Mesenchymal stem cell (in vitro differentiated cells and primary cell): Measurements from ENCODE around the gene C2CD2.

ENCODE experiments used
- DNase-seq: peaks from one replicate; pipeline ENCODE4 v3.0.0-alpha.2; 2013
- H2AFZ ChIP-seq: one replicate; pipeline ENCODE4 v1.6.1; 2013; ENCODE audit warnings: low read depth, mild to moderate bottlenecking, control low read depth, inconsistent platforms, low read length, moderate library complexity
- H2AK5ac ChIP-seq: 2 replicates; pipeline ENCODE4 v1.6.1; 2013; ENCODE audit warnings: low read length, moderate library complexity, mild to moderate bottlenecking, inconsistent platforms; ENCODE audit not compliant: severe bottlenecking
- H2BK120ac ChIP-seq: one replicate; pipeline ENCODE4 v1.6.1; 2013; ENCODE audit warnings: low read depth, mild to moderate bottlenecking, inconsistent platforms, low read length, moderate library complexity
- H2BK12ac ChIP-seq, 2 experiments: one replicate each; pipeline ENCODE4 v1.6.1; 2013; ENCODE audit warnings: inconsistent platforms in 2 of 2, low read length in 2 of 2, mild to moderate bottlenecking in 2 of 2, moderate library complexity in 2 of 2, control low read depth in 1 of 2
- H2BK15ac ChIP-seq: one replicate; pipeline ENCODE4 v1.6.1; 2013; ENCODE audit warnings: mild to moderate bottlenecking, low read depth, inconsistent platforms; ENCODE audit not compliant: poor library complexity, severe bottlenecking
- H2BK5ac ChIP-seq: 2 replicates; pipeline ENCODE4 v1.6.1; 2013; ENCODE audit warnings: low read depth, mild to moderate bottlenecking, low read length, control low read depth, inconsistent platforms; ENCODE audit not compliant: poor library complexity, severe bottlenecking
- H3K14ac ChIP-seq, 2 experiments: one replicate each; pipeline ENCODE4 v1.6.1; 2013; ENCODE audit warnings: inconsistent platforms in 2 of 2, low read length in 2 of 2, control low read depth in 1 of 2, mild to moderate bottlenecking in 1 of 2, moderate library complexity in 1 of 2
- H3K18ac ChIP-seq, 2 experiments: one replicate each; pipeline ENCODE4 v1.6.1; 2013; ENCODE audit warnings: inconsistent platforms in 2 of 2, low read length in 2 of 2, control low read depth in 1 of 2, low read depth in 1 of 2, mild to moderate bottlenecking in 1 of 2
- H3K23ac ChIP-seq, 2 experiments: one replicate each; pipeline ENCODE4 v1.6.1; 2013; ENCODE audit warnings: inconsistent platforms in 2 of 2, low read length in 2 of 2, mild to moderate bottlenecking in 2 of 2, moderate library complexity in 2 of 2, control low read depth in 1 of 2
- H3K27ac ChIP-seq: 2 replicates; pipeline ENCODE4 v1.5.1; 2013; ENCODE audit warnings: mild to moderate bottlenecking, moderate library complexity, low read length, control low read depth, inconsistent platforms; ENCODE audit not compliant: poor library complexity, severe bottlenecking
- H3K27me3 ChIP-seq, 2 experiments: 2 replicates each; pipeline versions ENCODE4 v1.6.1 to v1.7.0; 2013; ENCODE audit warnings: low read length in 2 of 2, mild to moderate bottlenecking in 2 of 2, moderate library complexity in 2 of 2, control low read depth in 1 of 2, inconsistent platforms in 1 of 2; ENCODE audit not compliant: control insufficient read depth in 1 of 2, insufficient read depth in 1 of 2
- H3K36me3 ChIP-seq, 2 experiments: 2 replicates each; pipeline versions ENCODE4 v1.6.1 to v1.7.0; 2013; ENCODE audit warnings: low read length in 2 of 2, control low read depth in 1 of 2, inconsistent platforms in 1 of 2, low read depth in 1 of 2, mild to moderate bottlenecking in 1 of 2; ENCODE audit not compliant: insufficient read depth in 2 of 2, control insufficient read depth in 1 of 2
- H3K4ac ChIP-seq, 2 experiments: one replicate each; pipeline ENCODE4 v1.6.1; 2013; ENCODE audit warnings: inconsistent platforms in 2 of 2, low read length in 2 of 2, mild to moderate bottlenecking in 2 of 2, moderate library complexity in 2 of 2, control low read depth in 1 of 2, low read depth in 1 of 2
- H3K4me1 ChIP-seq: 2 replicates; pipeline ENCODE4 v1.6.1; 2013; ENCODE audit warnings: low read depth, low read length, control low read depth; ENCODE audit not compliant: control insufficient read depth, insufficient read depth
- H3K4me2 ChIP-seq: 2 replicates; pipeline ENCODE4 v1.6.1; 2013; ENCODE audit warnings: low read length, mild to moderate bottlenecking, inconsistent platforms; ENCODE audit not compliant: poor library complexity, severe bottlenecking
- H3K4me3 ChIP-seq, 2 experiments: 2 replicates each; pipeline versions ENCODE4 v1.5.1 to v1.7.0; 2013; ENCODE audit warnings: low read length in 2 of 2, mild to moderate bottlenecking in 2 of 2, control low read depth in 1 of 2, low read depth in 1 of 2; ENCODE audit not compliant: insufficient read depth in 1 of 2
- H3K79me1 ChIP-seq: replicated peaks from 2 replicates; pipeline ENCODE4 v1.6.1; 2013; ENCODE audit warnings: mild to moderate bottlenecking, control low read depth, low read length, inconsistent platforms; ENCODE audit not compliant: poor library complexity, severe bottlenecking
- H3K9ac ChIP-seq: 2 replicates; pipeline ENCODE4 v1.7.0; 2013; ENCODE audit warnings: mild to moderate bottlenecking, low read length, moderate library complexity
- H3K9me3 ChIP-seq: 2 replicates; pipeline ENCODE4 v1.7.0; 2013; ENCODE audit warnings: mild to moderate bottlenecking, low read length; ENCODE audit not compliant: control insufficient read depth
- H4K8ac ChIP-seq: one replicate; pipeline ENCODE4 v1.6.1; 2013; ENCODE audit warnings: inconsistent platforms, mild to moderate bottlenecking, low read length, moderate library complexity
- H4K91ac ChIP-seq: one replicate; pipeline ENCODE4 v1.6.1; 2013; ENCODE audit warnings: mild to moderate bottlenecking, low read length, inconsistent platforms
- WGBS: methylation state at CpG from one replicate; pipeline ENCODE4 v1.1.7; 2013; ENCODE audit warnings: mixed read lengths; 5-methylcytosine and 5-hydroxymethylcytosine counted together

The C2CD2 gene

DNA sequence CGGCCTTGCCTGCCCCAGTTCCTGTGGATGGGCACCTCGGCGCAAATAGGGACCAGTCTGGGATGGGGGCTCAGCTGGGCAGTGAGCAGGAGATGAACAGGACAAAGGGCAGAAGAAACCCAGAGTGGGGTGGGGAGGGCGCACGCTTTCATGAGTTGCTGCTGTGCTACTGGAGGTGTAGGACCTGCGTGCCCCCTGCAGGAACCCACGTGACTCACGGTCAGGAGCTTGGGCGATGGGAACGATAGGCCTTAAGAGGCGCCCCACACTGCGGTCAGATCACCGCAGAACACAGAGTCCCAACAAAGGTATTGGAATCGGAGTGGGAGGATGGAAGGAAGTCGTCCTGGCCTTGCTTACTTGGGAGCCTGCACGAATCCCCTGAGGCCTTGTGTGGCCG, 91.8 kb downstream of the C2CD2 start:
- peaks cover 45% of the 10 kb centered on the region for H3K79me1 ChIP-seq
- H4K8ac ChIP-seq: no peak overlapping the region
- H2AK5ac ChIP-seq: no peak overlapping the region
- H3K4me3 ChIP-seq: no peak overlapping the region
- H3K18ac ChIP-seq: no peak overlapping the region
- H4K91ac ChIP-seq: no peak overlapping the region
- 93% methylated on average over 17 of the region's 17 CpGs for WGBS
- no peak overlapping the region for H2BK120ac ChIP-seq
- peaks cover 24 to 27% of the 10 kb centered on the region in 2 experiments for H3K36me3 ChIP-seq
- DNase-seq: no peak
- no peak overlapping the region for H3K23ac ChIP-seq
- no peaks in the 10 kb centered on the region for H3K9me3 ChIP-seq
- H3K4me2 ChIP-seq: no peak overlapping the region
- H3K4me1 ChIP-seq: peaks cover 2% of the 10 kb centered on the region
- H3K4ac ChIP-seq: no peak overlapping the region
- H3K9ac ChIP-seq: no peak overlapping the region
- no peak overlapping the region for H3K27ac ChIP-seq
- H2AFZ ChIP-seq: no peak overlapping the region
- no peak overlapping the region for H2BK12ac ChIP-seq
- H3K27me3 ChIP-seq: no peaks in the 10 kb centered on the region
- H3K14ac ChIP-seq: no peak overlapping the region
- no peak overlapping the region for H2BK5ac ChIP-seq
- H2BK15ac ChIP-seq: no peak overlapping the region

DNA sequence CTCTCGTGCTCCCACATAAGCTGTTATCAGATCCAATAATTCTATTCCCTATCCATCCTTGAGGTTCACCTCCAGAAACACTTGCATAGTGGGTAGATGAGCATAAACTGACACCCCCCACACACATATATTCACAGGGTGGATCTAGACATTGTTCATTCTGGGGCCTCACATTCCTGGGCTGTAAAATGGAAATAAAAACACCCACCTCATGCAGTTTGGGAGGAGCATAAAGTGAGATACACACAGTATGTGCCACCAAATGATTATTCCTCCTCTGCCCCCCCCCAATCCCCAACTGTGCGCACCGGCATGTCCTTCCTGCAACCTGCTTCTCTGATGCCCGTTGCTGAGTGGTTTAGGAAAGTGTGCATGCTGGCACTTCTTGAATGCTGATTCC, 92.6 kb downstream of the C2CD2 start:
- H2BK120ac ChIP-seq: no peak overlapping the region

DNA sequence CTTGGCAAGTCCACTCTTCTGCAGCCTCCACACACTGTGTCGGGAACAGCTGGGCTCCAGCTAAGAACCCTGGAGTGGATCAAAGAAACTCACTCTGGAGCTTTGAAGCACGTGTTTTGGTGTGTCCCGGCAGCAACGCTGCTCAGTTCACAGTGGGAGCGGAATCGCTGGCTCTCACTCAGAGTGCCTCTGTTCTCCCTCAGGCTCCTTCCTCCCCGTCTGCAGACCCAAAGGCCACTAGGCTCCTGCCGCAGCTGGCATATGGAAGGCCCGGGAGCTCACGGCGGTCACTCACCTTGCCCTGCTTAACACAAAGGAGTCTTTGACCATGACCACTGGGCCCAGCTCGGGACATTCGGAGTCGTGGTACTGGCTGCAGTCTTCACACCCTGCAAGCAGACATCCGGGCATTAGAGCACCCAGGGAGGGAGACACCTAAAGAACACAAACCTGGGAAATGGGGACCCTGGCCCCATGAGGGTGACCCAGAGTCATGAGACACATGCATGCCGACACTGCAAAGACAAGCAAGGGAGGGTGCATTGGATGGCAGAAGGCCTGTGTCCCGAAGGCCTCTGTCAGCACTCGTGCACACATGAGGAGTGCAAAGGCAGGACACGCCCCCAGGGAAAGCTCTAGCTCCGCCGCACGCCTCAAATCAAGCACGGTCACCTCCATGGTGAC, 94.4 kb downstream of the C2CD2 start:
- no peak overlapping the region for H4K91ac ChIP-seq
- peaks cover 43 to 45% of the 10 kb centered on the region in 2 experiments for H3K36me3 ChIP-seq
- no peaks in the 10 kb centered on the region for H3K27me3 ChIP-seq
- H3K27ac ChIP-seq: no peak overlapping the region
- H3K18ac ChIP-seq: no peak overlapping the region
- H3K4ac ChIP-seq: no peak overlapping the region
- 97% methylated on average over 23 of the region's 23 CpGs for WGBS
- H3K4me1 ChIP-seq: peaks cover 2% of the 10 kb centered on the region
- H4K8ac ChIP-seq: peak overlapping the region; percentile 16
- no peak overlapping the region for H3K23ac ChIP-seq
- peaks cover 28% of the 10 kb centered on the region for H3K79me1 ChIP-seq
- no peak overlapping the region for H2BK15ac ChIP-seq
- no peak overlapping the region for H2AFZ ChIP-seq
- H2AK5ac ChIP-seq: no peak overlapping the region
- no peaks in the 10 kb centered on the region for H3K9me3 ChIP-seq
- no peak overlapping the region for H3K14ac ChIP-seq
- no peak overlapping the region for H2BK120ac ChIP-seq
- no peak for DNase-seq
- no peak overlapping the region for H2BK5ac ChIP-seq
- H3K4me2 ChIP-seq: no peak overlapping the region
- no peak overlapping the region for H2BK12ac ChIP-seq
- H3K9ac ChIP-seq: no peak overlapping the region
- no peak overlapping the region for H3K4me3 ChIP-seq

More for the DNA sequence above, 92.6 kb downstream of the C2CD2 start:
- H3K4me3 ChIP-seq: no peak overlapping the region
- H3K4me2 ChIP-seq: no peak overlapping the region
- H2AK5ac ChIP-seq: no peak overlapping the region
- no peak overlapping the region for H2BK15ac ChIP-seq
- H3K36me3 ChIP-seq: peaks cover 31% of the 10 kb centered on the region in 2 experiments
- DNase-seq: no peak
- no peaks in the 10 kb centered on the region for H3K9me3 ChIP-seq
- no peak overlapping the region for H3K27ac ChIP-seq
- peaks cover 2% of the 10 kb centered on the region for H3K4me1 ChIP-seq
- H3K23ac ChIP-seq: no peak overlapping the region
- peaks cover 41% of the 10 kb centered on the region for H3K79me1 ChIP-seq
- H3K14ac ChIP-seq: no peak overlapping the region
- H2AFZ ChIP-seq: no peak overlapping the region
- H2BK12ac ChIP-seq: no peak overlapping the region
- WGBS: 86% methylated on average over 4 of the region's 4 CpGs
- no peak overlapping the region for H2BK5ac ChIP-seq
- H4K91ac ChIP-seq: no peak overlapping the region
- H3K4ac ChIP-seq: no peak overlapping the region
- no peaks in the 10 kb centered on the region for H3K27me3 ChIP-seq
- H3K9ac ChIP-seq: no peak overlapping the region
- no peak overlapping the region for H4K8ac ChIP-seq
- no peak overlapping the region for H3K18ac ChIP-seq

DNA sequence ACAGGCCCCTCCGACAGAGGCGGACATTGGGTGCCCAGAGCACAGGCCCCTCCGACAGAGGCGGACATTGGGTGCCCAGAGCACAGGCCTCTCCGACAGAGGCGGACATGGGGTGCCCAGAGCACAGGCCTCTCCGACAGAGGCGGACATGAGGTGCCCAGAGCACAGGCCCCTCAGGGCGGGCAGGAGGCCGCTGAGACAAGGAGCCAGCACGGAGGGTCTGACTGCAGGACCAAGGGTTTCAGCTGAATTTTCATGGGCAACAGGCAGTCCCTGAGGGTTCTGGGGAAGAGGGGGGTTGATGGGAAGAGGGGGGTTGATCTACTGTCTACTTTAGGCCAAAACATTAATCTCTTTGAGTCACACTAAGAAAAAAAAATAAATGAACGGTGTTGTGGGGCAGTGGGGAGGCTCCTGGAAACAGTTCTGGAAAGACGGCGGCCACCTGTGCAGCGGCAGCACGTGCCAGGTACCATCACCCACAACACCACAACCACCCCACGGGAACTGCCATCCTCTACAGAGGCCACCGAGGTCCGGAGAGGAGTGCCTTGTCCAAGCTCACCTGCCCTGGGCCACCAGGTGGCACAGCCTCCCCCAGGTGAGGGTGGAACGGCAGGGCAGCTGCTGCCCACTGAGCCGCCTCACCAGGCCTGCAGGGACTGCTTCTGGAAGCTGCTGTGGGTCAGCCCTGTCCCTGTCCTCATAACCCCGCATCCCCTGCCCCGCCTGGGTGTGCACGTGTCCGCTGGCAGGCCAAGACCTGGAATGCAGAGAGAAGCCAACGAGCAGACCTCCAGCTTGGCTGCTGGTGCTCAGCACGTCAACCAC, 95.1 kb downstream of the C2CD2 start:
- no peak overlapping the region for H2BK120ac ChIP-seq
- no peak overlapping the region for H3K27ac ChIP-seq
- peaks cover 28% of the 10 kb centered on the region for H3K79me1 ChIP-seq
- H4K91ac ChIP-seq: no peak overlapping the region
- peaks cover 2% of the 10 kb centered on the region for H3K4me1 ChIP-seq
- no peak overlapping the region for H2BK12ac ChIP-seq
- peaks cover 51 to 52% of the 10 kb centered on the region in 2 experiments for H3K36me3 ChIP-seq
- no peaks in the 10 kb centered on the region for H3K27me3 ChIP-seq
- WGBS: 97% methylated on average over 26 of the region's 27 CpGs
- H2BK15ac ChIP-seq: no peak overlapping the region
- no peak overlapping the region for H3K9ac ChIP-seq
- no peak overlapping the region for H3K4me2 ChIP-seq
- no peak overlapping the region for H2AFZ ChIP-seq
- H3K14ac ChIP-seq: no peak overlapping the region
- no peak for DNase-seq
- H3K18ac ChIP-seq: no peak overlapping the region
- no peak overlapping the region for H3K4me3 ChIP-seq
- H2BK5ac ChIP-seq: no peak overlapping the region
- no peaks in the 10 kb centered on the region for H3K9me3 ChIP-seq
- H3K23ac ChIP-seq: no peak overlapping the region
- peak overlapping the region; percentile 16 for H4K8ac ChIP-seq
- H3K4ac ChIP-seq: no peak overlapping the region
- no peak overlapping the region for H2AK5ac ChIP-seq
